HG03196 (cell line): ENCODE measurements around the gene ARNT2.

Experiments
- ATAC-seq: cut with Tn5 transposase; IDR thresholded peaks from one replicate; pipeline ENCODE4 v1.9.1; 2021; ENCODE audit not compliant: unreplicated experiment

Gene ARNT2

DNA sequence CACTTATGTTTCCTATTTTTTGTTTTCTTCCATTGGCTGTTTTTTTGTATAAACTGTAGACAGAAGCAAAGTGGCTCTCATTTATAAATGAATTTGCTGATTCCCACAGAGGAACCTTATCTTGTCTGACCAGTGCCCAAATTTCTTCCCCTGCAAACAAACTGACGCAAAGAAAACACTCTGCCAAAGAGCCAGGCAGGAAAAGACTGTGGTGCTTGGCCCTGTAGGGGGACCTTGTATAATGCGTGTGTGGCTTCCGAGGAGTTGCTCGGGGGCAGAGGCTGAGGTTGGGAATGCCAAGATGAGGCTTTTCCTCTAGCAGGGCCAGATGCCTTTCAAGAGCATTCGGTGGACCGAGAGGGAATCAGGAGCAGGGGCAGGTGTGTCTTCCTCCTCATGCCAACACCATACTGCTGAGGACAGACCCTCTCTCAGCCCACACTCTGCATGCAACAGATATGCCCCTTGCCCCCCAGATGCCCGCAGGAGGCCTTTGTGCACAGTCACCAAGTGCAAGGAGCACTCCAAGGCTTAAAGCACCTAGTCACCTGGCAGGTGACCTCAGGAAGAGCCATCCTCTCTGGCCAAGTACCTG is 186.7 kb downstream of the ARNT2 start:
- no peak for ATAC-seq

DNA sequence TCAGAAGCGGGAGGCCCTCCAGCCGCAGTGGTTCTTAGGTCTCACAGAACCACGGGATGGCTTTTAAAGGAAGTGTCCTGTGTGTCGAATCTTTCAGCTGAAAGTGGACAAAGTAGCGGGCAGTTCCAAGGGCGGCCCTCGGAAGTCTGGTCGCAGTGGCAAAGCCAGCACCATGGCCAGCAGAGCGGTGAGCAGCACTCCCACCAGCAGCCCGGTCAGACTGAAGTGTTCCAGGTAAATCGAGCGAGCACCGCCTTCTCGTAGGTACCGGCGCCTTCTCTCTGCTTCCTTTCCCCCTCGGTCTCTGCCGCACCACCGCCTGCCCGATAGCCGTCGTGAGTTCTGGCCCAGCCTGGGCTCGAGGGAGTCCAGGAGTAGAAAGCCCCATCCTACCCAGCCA is 187.3 kb downstream of the ARNT2 start:
- no peak for ATAC-seq

DNA sequence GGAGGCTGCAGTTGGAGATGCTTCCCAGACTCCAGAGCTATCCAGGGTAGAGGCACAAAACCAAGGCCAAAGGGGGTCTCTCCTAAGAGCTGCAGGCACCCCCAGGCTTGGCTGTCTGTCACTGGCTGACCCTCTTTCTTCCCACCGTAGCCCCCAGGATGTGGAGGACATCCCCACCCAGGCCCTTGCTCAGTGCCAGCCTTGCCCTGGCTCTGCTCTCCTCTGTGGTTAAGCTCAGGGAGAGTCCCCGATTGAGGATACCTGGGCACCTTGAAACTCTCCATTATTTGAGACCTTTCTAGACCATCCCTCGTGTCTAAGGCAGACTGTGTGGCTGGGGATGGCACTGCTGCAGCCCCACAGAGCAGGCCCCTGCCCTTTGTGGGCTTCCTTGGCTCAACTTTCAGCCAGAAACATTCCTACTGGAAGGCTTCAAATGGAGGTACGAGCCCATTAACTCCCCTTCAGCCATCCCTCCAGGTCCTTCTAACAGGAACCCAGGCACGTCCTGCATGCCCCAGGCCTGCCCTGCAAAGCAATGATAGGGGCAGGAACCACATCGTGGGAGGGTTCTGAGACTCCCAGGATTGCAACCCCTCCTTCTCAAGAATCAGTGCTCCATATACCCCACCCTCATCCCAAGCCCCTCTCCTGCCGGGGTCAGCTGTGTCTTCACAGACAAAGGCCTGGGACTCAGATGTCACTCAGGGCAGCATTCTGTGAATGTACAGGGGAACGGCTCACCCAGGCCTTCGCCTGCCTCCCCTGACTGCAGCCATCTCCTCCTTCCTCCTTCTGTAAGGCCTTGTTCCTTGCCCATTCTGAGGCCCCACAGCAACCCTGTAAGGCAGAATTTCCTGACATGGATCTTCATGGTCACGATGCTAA is 188.0 kb downstream of the ARNT2 start:
- ATAC-seq: no peak

DNA sequence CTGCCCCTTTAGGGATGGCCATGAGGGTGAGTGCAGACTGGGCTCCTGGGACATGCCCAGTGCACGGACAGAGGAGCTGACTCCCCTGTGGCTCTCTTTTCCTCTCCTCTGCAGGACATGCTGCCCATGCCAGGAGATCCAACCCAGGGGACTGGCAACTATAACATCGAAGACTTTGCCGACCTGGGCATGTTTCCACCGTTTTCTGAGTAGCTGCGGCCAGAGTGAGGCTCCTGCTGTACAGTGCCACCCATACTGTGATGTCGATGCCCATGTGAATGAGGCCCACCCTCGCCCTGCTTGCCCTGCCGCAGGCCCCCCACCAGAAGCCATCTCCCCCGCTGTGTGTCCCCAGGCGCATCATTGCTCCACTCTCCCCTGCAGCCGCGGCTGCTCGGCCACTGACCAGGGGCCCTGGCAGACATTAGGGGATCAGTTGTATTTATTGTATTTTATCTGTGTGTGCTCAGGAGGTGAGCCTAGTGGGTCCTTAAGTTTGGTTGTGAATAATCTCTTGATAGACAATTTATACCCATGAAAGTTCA is 189.4 kb downstream of the ARNT2 start:
- ATAC-seq: no peak

DNA sequence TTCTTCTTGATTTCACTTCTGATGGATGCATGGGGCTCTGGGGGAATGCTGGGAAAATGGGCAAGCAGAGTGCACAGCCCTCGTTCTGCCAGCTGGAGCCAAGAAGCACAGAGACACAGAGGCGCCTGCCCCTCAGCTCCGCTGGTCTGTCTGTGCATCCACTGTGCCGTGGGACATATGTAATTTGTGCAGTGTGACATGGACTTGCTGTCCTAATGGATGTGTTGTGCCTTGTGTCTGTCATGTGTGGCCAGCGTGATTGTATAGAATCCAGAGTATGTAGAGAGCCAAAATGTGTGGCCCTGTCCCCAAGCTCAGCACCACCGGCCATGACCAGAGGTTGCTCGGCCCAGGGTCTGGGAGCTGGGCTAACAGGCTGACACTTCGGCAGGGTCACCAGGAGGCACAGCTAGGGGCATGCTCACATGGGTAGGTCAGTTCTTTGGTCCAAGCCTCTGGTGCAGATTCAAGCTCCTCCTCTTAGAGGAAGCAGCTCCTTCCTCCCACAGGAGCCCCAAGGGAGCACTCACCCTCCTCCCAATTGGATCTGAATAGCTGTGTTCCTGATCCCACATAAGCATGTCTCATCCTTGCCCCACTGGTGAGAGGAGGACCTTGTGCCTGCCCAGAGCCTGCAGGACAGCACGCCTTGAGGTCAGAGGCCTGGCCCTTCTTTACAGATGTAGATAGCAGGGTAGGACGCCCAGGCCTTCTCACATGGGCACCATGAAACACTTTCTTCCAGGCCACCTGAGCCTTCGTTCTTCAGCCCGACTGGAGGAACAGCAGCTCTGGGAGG is 190.1 kb downstream of the ARNT2 start:
- ATAC-seq: no peak

DNA sequence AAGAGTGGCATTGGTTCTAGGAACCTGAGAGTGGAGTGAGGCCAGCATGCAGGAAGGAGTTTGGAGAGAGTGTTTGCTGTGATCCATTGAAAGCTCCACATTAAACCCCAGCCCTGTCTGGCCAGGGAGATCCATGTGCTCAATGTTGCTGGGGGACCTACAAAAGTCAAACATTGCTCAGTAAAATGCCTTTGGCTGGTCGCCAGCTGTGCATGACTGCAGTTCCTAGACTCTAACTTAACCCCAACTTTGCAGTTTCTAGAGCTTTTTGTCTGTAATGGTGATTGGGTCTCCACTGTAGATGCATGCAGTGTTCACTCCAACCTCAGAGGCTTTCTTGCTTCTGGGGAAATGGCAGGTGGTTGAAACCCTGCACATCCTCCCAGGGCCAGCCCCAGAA is 191.2 kb downstream of the ARNT2 start:
- ATAC-seq: no peak

DNA sequence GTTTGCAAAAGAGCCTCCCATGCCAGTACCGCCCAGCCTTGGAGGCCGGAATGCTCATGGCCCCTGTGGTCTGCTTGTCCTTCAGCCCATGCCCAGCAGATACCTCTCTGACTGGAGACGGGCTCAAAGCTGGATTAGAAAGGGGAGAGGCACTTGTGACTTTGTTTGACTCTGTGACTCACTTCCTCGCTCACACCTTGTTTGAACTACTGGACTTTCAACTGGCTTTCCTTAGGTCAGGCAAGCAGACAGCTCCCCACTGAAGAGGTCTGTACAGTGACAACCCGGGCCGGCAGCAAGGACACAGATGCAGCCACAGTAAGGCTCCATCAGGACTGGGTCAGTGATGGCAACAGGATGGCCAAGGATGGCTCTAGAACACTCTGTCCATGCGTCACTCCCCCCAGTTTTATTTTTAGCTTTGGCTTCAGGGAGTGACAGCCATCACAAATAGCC is 192.4 kb downstream of the ARNT2 start:
- no peak for ATAC-seq

DNA sequence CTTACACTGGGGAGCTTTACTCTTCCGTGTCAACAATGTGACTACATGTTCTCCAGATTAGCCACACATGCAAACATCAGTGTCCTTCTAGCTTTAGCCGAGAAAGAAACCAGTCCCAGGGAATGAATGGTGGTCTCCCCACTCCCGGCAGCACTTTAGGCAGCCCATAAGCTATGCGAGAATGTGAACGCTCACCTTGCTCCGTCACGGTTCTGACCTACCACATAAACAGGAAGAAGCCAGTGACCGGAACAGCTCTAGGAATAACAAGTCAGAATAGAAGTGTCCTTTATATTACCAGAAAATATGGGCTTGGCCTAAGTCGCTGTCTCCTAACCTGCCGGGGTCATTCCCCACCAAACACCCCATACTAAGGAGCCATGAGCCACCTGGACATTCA is 192.9 kb downstream of the ARNT2 start:
- ATAC-seq: no peak

DNA sequence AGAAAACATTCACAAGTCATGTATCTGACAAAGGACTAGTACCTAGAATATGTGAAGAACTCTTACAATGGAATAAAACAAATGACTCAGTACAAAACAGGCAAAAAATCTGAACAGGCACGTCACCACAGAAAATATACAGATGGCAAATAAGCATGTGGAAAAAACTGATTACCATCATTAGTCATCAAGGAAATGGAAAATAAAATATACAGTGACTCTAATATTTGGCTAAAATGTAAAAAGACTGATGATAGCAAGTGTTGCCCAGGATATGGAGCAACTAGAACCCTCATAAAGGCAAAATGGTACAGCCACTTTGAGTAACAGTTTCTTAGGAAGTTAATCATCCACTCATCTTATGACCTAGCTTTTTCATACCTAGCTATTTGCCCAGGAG is 195.2 kb downstream of the ARNT2 start:
- no peak for ATAC-seq

DNA sequence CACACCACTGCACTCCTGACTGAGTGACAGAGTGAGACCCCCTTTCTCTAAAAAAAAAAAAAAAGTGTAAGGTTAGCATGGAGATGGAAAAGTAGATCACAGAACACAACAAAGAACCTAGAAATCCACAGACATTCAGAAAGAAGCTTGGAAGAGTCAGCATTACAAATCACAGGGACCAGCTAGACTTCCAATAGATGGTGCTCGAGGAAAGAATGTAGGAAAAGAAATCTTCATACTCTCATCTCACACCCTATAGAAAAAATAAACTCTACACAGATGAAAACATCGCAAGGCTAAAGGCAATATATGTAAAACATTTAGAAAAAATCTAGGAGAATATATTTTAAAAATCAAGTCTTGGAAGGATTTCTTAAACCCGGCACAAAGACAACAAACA is 196.4 kb downstream of the ARNT2 start:
- ATAC-seq: no peak

DNA sequence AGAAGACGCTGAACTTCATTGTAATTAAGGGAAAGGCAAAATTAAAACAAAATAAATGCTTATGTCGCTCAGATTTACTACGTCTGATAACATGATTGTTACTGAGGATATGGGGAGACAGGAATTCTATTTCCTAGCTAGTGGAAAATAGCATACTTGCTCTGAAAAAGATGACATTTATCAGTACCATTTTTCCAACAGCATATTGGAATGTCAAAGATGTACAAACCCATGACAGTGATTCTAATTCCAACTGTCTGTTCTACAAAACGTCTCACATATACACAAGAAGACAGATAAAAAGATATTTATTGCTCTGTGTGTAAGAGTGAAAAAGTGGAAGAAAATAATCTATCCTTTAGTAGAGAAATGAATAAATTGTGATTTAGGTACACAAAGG is 197.1 kb downstream of the ARNT2 start:
- no peak for ATAC-seq

DNA sequence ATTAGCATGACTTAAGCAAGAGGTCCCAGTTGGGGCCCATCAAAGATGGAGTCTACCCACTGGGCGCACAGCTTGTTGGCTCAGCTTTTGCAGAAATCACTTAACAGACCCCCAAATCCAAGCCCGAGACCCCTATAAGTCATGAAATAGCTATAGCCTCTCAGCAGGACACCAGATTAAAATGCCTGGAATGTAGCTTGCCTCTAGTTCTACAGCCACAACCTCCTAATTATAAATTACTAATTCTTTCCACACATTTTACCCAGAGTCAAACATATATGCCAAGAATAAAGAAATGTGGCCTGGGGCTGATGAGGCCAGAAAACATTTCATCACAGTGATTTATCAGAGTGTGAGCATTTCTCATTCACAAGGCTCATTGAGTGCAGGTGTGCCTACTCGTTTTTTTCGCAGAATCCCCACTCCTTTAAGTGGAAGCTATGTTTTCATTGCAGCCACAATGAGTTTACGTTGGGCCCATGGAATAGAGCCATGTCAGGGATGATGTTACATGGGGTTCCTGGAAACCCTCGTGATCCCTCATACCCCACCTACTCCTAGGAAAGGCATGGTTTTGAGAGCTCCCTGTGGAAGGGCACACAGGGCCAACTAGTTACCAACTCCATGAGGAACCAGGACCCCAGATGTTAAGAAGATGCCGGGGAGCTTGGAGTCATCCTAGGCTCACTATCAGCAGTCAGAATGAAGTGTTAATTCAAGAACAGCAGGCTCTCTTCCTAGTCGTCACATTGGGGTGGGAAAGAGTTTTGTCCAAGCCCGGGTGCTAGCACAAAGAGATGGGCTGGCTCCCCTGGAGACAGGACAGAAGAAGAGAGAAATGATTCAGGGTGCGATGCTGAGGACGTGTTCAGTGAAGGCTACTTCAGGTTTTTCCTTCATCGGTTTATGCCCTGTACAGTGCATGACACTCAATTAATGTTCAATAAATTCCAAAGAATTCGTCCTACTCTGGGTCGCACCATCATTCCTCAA is 200.7 kb downstream of the ARNT2 start:
- ATAC-seq: no peak

DNA sequence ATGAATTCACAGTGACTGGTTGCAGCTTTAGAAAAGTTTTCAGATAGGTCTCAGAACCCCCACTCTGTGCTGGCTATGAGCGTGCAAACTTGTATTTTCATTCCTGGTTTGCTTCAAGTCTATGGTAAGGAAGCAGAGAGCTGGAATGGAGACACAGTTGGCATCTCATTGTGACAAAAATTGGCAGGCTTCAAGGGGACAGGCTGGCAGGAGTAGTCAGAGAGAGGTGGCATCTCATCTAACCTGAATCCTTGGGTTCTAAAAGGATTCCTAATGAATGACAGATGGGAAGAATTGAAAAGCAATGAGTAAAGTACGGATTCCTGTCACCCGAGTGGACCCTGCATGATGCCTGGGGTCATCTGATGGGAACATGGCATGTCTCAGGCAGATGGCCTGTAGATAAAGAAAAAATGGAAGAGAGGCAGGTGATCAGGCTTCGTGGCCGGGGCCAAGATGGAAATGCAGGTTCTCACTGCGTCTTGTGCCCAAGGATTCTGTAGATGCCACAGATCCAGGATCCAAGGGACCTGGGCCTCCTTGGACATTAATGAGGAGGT is 201.5 kb downstream of the ARNT2 start:
- no peak for ATAC-seq

DNA sequence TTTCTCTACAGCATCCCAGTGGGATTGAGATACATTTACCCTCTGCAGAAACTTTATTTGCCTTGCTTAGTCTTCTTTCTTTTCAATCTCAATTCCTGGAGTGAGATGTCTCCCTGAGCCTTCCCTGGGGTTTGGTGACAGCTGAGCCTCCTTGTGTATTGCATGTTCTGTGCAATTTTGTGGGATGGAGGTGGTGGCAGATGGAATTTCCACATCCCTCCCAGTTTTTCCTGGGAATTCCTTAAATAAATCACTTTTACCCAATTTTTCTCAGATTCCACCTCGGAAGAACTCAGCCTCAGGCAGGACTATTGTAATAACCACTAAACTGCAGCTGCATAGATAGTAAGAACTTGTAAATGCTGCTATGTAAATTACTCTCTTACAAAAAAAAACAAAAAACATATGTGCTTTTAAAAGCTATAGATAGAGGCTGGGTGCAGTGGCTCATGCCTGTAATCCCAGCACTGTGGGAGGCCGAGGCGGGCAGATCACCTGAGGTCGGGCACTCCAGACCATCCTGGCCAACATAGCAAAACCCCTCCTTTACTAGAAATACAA is 202.4 kb downstream of the ARNT2 start:
- ATAC-seq: no peak

DNA sequence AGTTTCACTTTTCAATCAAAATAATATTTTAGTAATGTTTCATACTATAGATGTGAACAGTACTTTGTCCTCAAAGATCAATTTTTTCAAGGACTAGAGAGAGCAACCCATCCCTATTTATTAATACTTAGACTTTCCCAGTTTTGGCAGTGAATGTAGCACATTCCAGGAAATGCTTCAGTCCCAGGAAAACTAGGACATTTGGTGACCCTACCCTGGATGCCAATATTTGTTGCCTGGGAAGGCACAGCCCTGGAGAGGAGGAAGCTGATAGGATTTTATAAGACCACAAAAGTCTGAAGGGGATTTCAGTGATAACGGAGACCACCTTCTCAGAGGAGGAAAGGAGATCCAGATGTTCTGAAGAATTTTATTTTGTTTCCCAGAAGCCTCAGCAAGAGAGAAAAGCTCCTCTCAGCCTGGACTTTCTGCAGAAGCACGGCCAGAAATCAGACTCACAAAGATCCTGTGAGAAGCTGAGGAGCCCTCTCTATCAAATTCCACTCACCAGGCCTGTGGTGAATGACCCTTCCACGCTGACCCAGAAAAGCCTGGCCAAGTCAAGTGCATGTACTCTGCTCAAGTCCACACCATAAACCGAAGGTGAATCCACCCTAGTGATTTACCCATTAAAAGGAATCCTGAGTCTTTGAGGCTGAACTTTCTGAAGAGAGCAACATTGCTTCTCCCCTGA is 203.3 kb downstream of the ARNT2 start:
- no peak for ATAC-seq

DNA sequence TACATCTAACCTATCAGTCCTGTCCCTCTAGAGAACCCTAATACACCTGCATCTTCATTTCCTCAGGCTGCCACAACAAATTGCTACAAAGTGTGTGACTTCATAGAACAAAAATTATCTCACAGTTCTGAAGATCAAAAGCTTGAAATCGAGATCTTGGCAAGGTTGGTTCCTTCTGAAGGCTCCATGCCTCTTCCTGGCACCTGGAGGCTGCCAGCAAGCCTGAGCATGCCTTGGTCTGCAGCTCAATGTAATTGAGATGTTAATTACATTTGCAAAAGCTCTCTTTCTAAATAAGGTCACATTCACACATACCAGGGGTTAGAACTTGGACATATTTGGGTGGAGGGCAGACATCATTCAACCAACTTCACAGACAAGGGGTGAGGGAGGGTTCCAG is 204.5 kb downstream of the ARNT2 start:
- ATAC-seq: no peak

DNA sequence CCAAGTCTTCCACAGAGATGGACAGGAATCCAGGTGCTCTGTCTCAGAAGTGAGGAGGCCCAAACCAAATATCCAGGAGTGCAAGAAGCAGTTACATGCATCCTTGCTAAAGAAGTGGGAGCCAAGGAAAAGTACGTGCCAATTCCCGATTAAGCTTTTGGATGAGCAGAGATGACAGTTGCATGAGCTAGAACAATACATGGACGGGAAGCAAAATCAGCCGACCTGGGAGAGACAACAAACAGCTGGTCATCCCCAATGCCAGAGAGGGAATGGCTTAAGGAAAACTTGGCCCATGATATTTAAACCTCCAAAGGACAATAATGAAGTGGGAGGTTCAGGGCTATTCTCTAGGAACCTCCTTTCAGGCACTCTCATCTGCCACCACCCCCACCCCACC is 204.9 kb downstream of the ARNT2 start:
- no peak for ATAC-seq

DNA sequence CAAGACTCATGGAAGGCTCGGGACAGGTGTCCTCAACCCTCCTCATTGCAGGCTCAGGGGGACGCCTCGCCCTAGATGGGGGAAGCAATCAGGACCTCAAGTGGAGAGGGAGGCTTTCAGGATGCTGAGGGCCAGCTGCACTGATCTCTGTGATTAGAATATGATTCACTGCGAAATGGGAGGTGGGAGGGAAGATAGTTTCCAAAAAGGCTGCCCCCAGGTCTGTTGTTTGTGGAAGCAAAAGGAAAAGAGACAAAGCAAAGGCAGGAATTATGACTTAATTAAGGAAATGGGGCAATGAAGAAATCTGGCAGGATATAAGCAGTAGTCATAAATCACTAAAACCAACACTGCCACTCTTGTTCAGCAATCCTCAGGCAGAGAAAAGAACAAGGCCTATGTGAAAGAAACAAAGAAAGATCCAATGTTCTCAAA is 205.3 kb downstream of the ARNT2 start:
- no peak for ATAC-seq

DNA sequence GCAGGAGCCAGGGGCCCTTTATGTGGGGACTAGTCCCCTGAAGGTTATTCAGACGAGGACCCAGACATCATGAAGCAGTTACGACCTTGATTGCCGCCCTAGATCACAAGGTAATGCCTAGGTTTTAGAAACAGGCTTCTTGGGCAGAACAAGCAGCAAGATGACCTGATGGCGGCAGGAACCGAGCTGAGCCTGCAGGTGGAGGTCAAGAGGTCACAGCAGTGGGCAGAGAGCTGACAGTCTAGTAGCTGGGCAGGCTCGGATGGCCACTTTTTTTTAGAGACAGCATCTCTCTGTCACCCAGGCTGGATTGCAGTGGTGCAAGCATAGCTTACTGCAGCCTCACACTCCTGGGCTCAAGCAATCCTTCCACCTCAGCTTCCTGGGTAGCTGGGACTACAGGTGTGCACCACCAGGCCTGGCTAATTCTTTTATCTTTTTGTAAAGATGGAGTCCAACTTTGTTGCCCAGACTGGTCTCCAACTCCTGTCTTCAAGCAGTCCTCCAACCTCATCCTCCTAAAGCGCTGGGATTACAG is 207.4 kb downstream of the ARNT2 start:
- ATAC-seq: no peak
